ENCODE data around the gene MPST.

GRCh38 chr22:36981247-36981775 lies 38.2 kb upstream of the MPST start:
- TF ChIP-seq CTCF (conservative IDR thresholded peaks at IDR 0.05; ENCODE audit: low read depth, low read length) (no peak), EZH2 (IDR thresholded peaks at IDR 0.05; ENCODE audit: borderline replicate concordance, low read depth, low read length, poor library complexity, severe bottlenecking) (no peak)

Data from A673 (cell line).